ACHN (cell line): ENCODE measurements around the gene PCDHGA3.
A peak's percentile ranks its signal among the peaks of the same experiment; 100 is the strongest.
"Not testable (repeated sequence)": the region's sequence is repeated elsewhere in the genome, so short reads cannot be mapped to it uniquely, and the experiment has no call there.

Experiments
- DNase-seq: peaks from one replicate; pipeline ENCODE4 v3.0.0-alpha.2; 2015
- in situ Hi-C: cut with HindIII; loops from 2 replicates; pipeline ENCODE4 v1.10.0; 2017; ENCODE audit warnings: low sequenced_read_pairs, low pct_ligation_motif_present, low pct_unique_long_range_greater_than_20kb

PCDHGA3 gene

GRCh38 chr5:141343953-141344463, 379 bp downstream of the PCDHGA3 start:
- DNase-seq: no peak
- in situ Hi-C loops: no loop called here

- DNase-seq: no peak
- in situ Hi-C loops: no loop called here
Measured at GRCh38 chr5:141345327-141345726, 1.7 kb downstream of the PCDHGA3 start.

GRCh38 chr5:141346017-141346416, 2.4 kb downstream of the PCDHGA3 start:
- in situ Hi-C loops, DNase-seq: not testable (repeated sequence)

- DNase-seq: peak; percentile 56
- in situ Hi-C loops: no loop called here
Measured at GRCh38 chr5:141349917-141350619, 6.4 kb downstream of the PCDHGA3 start, which contains the start of gene PCDHGB1. PCDHGB1 (plus strand) TSS chr5:141350099; CDS start chr5:141350261, 162 bp downstream.

- no peak for DNase-seq
- in situ Hi-C loops: no loop called here
Measured at GRCh38 chr5:141351591-141351990, 8.0 kb downstream of the PCDHGA3 start.

GRCh38 chr5:141354900-141355469, 11.4 kb downstream of the PCDHGA3 start, which contains the start of gene PCDHGA4:
PCDHGA4 (plus strand) TSS chr5:141355021; CDS start chr5:141355108, 87 bp downstream.
- in situ Hi-C loops: no loop called here
- DNase-seq: peak; percentile 8

GRCh38 chr5:141355641-141356040, 12.0 kb downstream of the PCDHGA3 start:
- no peak for DNase-seq
- in situ Hi-C loops: no loop called here

GRCh38 chr5:141356133-141356532, 12.5 kb downstream of the PCDHGA3 start:
- in situ Hi-C loops: no loop called here
- no peak for DNase-seq

- in situ Hi-C loops: no loop called here
- no peak for DNase-seq
Measured at GRCh38 chr5:141356950-141357349, 13.3 kb downstream of the PCDHGA3 start.

- DNase-seq: peak; percentile 3
- in situ Hi-C loops: no loop called here
Measured at GRCh38 chr5:141359790-141360426, 16.3 kb downstream of the PCDHGA3 start, which contains the start of gene PCDHGB2. PCDHGB2 (plus strand) TSS chr5:141359994; CDS start chr5:141360136, 142 bp downstream.

GRCh38 chr5:141360685-141361084, 17.1 kb downstream of the PCDHGA3 start:
- DNase-seq: no peak
- in situ Hi-C loops: no loop called here

GRCh38 chr5:141362719-141363118, 19.1 kb downstream of the PCDHGA3 start:
- in situ Hi-C loops: no loop called here
- DNase-seq: no peak

- in situ Hi-C loops: no loop called here
- no peak for DNase-seq
Measured at GRCh38 chr5:141363952-141364660, 20.5 kb downstream of the PCDHGA3 start, which contains the start of gene PCDHGA5. PCDHGA5 (plus strand) TSS chr5:141364162; CDS start chr5:141364331, 169 bp downstream.

- in situ Hi-C loops: no loop called here
- no peak for DNase-seq
Measured at GRCh38 chr5:141366016-141366896, 22.6 kb downstream of the PCDHGA3 start.

GRCh38 chr5:141369994-141370848, 26.6 kb downstream of the PCDHGA3 start, which contains the start of gene PCDHGB3:
PCDHGB3 (plus strand) TSS chr5:141370242; CDS start chr5:141370395, 153 bp downstream.
- peak; percentile 19 for DNase-seq
- in situ Hi-C loops: no loop called here

GRCh38 chr5:141371572-141372475, 28.2 kb downstream of the PCDHGA3 start:
- in situ Hi-C loops: no loop called here
- no peak for DNase-seq
